Dendritic cell treated with granulocyte-macrophage colony-stimulating factor and Interleukin-4, amounts not matched to agents 40 ng/mL and 50 ng/mL, for 4 days (primary cell): ENCODE data around the gene MYF6.

Source experiments
- H3K27ac Mint-ChIP-seq: one replicate; pipeline ENCODE4 v1.8.0; 2022; ENCODE audit warnings: mild to moderate bottlenecking, mixed read lengths
- H3K27me3 Mint-ChIP-seq: one replicate; pipeline ENCODE4 v1.8.0; 2022; ENCODE audit warnings: mild to moderate bottlenecking, mixed read lengths
- H3K36me3 Mint-ChIP-seq: one replicate; pipeline ENCODE4 v1.8.0; 2022; ENCODE audit warnings: low read depth, mixed read lengths
- H3K4me1 Mint-ChIP-seq: one replicate; pipeline ENCODE4 v1.8.0; 2022; ENCODE audit warnings: low read depth, mixed read lengths
- H3K4me3 Mint-ChIP-seq: one replicate; pipeline ENCODE4 v1.8.0; 2022; ENCODE audit warnings: mild to moderate bottlenecking, moderate library complexity, mixed read lengths
- H3K9me3 Mint-ChIP-seq: one replicate; pipeline ENCODE4 v1.8.0; 2022; ENCODE audit warnings: mixed read lengths
- intact Hi-C: fragments of 100-400 bp; cut with micrococcal nuclease; formaldehyde crosslinking; loops from one replicate; pipeline ENCODE4 v1.15.0; 2022

MYF6 gene

DNA sequence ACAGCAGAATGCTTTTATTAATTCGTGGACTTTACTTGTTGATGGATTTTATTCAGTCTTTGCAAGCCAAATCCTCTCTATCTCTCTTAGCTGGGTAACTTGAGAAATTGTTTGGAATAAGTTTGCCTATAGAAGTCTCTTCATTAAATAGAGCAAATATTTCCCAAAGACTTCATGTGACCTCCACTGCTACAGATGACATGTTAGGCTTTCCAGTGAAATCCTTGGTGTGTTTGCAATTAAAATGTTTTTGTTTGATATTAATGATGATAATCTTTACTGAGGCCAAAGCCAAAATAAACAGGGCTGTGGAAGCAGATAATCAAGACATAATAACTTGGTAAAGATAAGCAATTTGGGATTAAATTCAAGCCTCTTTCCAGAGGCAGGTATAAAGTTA, 4.4 kb downstream of the MYF6 start:
- no peaks in the 10 kb centered on the region for H3K9me3 Mint-ChIP-seq

DNA sequence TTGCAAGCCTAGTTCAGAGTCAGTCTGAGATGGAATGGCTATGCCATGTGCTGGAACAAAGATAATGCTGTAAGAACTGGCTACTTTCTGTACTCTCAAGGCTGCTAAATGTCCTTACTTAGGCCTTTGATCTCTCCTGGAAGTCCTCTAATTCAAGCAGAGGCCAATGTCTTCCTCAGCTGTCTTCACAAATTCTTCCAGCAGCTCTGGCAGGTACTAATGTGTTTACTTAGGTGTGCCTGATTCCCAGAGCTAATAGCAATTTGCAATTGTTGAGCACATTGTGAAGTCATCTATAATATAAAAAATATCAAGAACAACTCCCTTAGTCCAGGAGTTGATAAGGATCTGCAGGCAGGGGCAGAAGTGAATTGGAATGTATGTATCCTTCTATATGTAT, 5.4 kb downstream of the MYF6 start:
- Mint-ChIP-seq H3K4me3 (no peak overlapping the region), H3K4me1 (peaks cover 10% of the 10 kb centered on the region), H3K9me3 (no peaks in the 10 kb centered on the region), H3K36me3 (no peaks in the 10 kb centered on the region), H3K27ac (no peak overlapping the region), H3K27me3 (peaks cover 81% of the 10 kb centered on the region)
- intact Hi-C loops, result no loop called here

More for the DNA sequence above, 4.4 kb downstream of the MYF6 start:
- Mint-ChIP-seq H3K27ac (no peak overlapping the region), H3K4me1 (peaks cover 10% of the 10 kb centered on the region), H3K36me3 (no peaks in the 10 kb centered on the region), H3K4me3 (no peak overlapping the region), H3K27me3 (peaks cover 81% of the 10 kb centered on the region)
- intact Hi-C loops, result no loop called here

DNA sequence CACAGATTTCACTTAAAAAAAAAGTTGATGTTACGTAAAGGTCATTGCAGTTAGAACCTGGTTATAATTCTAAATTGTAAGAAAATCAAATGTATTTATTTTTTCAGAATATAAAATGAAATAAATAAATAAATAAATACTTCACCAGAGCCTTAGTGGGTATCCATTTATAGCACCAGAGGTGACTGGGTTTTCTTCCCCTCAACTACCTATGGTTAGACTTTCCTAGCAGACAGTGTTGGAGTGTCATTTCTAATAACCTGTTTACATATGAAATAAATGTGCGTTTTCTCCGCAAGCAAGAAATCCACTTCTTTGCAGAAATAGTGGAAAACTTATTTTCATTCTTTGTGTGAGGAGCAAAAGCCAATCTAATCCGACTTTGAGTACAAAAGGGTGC, 6.0 kb downstream of the MYF6 start:
- intact Hi-C loops, result no loop called here
- peaks cover 7% of the 10 kb centered on the region for H3K4me1 Mint-ChIP-seq
- no peaks in the 10 kb centered on the region for H3K36me3 Mint-ChIP-seq
- H3K4me3 Mint-ChIP-seq, result no peak overlapping the region
- H3K9me3 Mint-ChIP-seq, result no peaks in the 10 kb centered on the region
- peaks cover 81% of the 10 kb centered on the region for H3K27me3 Mint-ChIP-seq
- no peak overlapping the region for H3K27ac Mint-ChIP-seq

DNA sequence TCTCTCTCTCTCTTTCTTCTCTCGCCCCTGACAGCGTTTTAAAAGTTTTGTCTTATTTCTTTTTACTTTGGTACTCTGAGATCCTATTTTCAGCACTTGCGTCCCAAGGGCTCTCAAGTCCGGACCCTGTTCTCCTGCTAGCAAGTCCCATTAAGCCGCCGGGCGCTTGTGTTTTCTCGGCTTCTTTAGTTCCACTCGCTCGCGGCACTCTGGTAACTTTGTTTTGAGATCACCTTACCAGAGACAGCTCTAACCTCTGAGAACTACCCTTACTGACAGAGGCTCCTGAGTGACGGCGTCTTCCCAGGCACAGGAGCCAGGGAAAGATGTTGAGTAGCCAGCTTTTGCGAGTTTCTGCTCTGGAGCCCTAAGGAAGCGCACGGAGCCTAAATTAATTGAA, 6.6 kb downstream of the MYF6 start:
- Mint-ChIP-seq H3K9me3 (no peaks in the 10 kb centered on the region), H3K27ac (no peak overlapping the region)

DNA sequence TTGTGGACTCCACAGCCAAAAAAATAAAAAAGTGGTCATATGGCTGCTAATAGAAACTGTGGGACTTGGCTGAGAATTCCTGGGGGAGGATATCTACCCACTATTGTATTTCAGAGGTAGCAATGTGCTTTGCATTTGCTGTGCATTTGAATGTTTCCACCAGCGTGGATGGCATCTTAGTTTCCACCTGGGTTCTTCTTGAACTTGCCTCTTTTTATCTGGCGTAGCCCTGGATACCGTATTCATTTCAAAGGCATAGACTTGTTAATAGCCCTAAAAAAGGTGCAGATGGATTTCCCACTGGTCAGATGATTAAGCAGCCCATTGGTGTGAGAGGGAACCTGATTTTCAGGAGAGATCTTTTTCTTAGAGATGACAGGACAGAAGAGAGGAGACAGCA, 7.4 kb downstream of the MYF6 start:
- Mint-ChIP-seq H3K27ac (no peak overlapping the region), H3K27me3 (peaks cover 74% of the 10 kb centered on the region), H3K4me1 (no peaks in the 10 kb centered on the region), H3K36me3 (no peaks in the 10 kb centered on the region), H3K4me3 (no peak overlapping the region), H3K9me3 (no peaks in the 10 kb centered on the region)
- intact Hi-C loops, result no loop called here

More for the DNA sequence above, 6.6 kb downstream of the MYF6 start:
- H3K36me3 Mint-ChIP-seq, result no peaks in the 10 kb centered on the region
- intact Hi-C loops, result no loop called here
- H3K27me3 Mint-ChIP-seq, result peaks cover 79% of the 10 kb centered on the region
- peaks cover under 1% of the 10 kb centered on the region for H3K4me1 Mint-ChIP-seq
- no peak overlapping the region for H3K4me3 Mint-ChIP-seq

DNA sequence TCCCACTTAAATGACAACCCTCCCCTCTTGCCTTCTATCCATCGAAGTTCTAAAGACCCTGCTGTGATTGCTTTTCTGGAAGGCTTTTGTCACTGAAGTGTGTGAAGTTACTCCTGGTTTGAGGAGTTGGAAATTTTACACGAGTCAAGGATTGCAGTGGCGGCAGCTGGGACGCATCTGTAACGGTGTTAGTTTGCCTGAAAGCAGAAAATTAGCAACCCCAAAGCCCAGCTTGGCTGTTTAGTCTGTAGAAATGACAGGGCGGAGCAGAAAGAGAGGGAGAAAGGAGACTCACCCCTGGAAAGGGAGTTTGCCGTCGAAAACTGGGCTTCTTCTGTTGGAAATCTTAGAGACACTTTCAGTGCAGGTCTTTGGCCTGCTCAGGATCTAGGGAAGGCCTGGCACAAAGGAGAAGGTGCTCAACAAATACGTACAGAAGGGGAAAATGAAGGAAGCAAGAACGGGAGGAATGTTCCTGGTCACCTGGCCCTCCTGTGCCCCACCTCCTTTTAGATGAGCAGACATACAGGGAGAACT, 8.3 kb downstream of the MYF6 start:
- Mint-ChIP-seq H3K9me3 (no peaks in the 10 kb centered on the region), H3K4me3 (no peak overlapping the region), H3K27me3 (peaks cover 67% of the 10 kb centered on the region), H3K27ac (no peak overlapping the region), H3K4me1 (no peaks in the 10 kb centered on the region), H3K36me3 (no peaks in the 10 kb centered on the region)
- intact Hi-C loops, result no loop called here

DNA sequence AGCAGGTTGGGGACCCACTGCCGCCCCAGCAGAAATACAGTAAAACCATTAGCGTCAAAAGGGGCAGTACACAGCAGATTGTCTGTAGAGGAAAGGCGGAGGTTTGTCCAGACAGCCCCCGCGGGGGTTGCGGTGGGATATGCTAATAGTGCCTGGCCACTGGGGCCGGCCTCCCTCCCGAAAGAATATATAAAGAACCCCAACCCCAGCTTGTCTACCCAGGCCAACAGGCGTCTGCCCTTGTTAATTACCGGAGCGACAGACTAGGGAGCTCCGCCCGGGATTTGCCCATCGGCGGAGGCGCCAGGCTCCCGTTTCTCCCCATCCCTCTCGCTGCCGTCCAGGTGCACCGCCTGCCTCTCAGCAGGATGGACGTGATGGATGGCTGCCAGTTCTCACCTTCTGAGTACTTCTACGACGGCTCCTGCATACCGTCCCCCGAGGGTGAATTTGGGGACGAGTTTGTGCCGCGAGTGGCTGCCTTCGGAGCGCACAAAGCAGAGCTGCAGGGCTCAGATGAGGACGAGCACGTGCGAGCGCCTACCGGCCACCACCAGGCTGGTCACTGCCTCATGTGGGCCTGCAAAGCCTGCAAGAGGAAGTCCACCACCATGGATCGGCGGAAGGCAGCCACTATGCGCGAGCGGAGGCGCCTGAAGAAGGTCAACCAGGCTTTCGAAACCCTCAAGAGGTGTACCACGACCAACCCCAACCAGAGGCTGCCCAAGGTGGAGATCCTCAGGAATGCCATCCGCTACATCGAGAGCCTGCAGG, 9.4 kb downstream of the MYF6 start, which contains the start of gene MYF5:
Gene MYF5, plus strand, starts transcription at position 217 of the 774 bp plus-strand sequence. Its CDS starts 152 bp downstream, at position 369.
- Mint-ChIP-seq H3K4me3 (no peak within 1 kb of the TSS), H3K27ac (no peak within 1 kb of the TSS), H3K27me3 (peaks cover 65% of the 10 kb centered on the region), H3K9me3 (no peaks in the 10 kb centered on the region), H3K4me1 (no peaks in the 10 kb centered on the region), H3K36me3 (no peaks in the 10 kb centered on the region)
- intact Hi-C loops, result no loop called here

DNA sequence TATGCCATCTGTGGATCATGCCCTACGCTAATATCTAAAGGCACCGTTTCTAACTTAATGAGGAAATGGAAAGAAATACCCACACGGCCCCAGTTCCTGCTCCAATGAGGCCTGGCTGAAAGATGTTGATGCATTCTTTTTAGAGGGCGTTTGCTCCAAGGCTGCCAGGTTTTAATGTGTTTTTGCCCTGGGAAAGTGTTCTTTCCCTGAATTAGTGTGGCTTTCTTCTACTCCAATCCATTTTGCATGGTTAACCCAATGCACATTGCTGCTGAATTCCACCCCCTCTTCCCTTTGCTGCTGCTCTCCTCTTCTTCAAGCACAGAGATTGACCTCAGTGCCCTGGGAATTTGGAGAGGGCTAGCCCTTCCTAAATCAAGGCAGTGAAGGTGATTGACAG, 10.4 kb downstream of the MYF6 start:
- no peaks in the 10 kb centered on the region for H3K36me3 Mint-ChIP-seq

DNA sequence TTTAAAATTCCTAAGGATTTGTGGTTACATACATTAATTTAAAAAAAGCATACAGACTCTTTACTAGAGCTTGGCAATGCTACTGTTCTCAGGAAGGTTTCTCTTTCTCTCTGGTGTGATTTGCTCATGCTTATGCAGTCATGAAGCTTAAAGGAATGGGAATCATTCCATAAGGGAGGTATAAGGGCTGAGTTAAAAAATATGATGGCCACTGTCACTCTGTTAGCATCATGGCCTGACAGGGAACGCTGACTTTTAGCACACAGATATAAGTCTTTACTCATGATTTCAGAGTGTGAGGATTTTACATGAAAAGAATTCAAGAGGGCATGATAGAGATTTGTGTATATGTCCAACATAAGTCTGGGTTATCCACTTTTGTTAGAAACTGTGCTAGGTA, 13.1 kb downstream of the MYF6 start:
- Mint-ChIP-seq H3K27ac (no peak overlapping the region), H3K9me3 (no peaks in the 10 kb centered on the region), H3K4me1 (no peaks in the 10 kb centered on the region), H3K4me3 (no peak overlapping the region), H3K27me3 (peaks cover 37% of the 10 kb centered on the region), H3K36me3 (no peaks in the 10 kb centered on the region)
- intact Hi-C loops, result no loop called here

More for the DNA sequence above, 10.4 kb downstream of the MYF6 start:
- Mint-ChIP-seq H3K27ac (no peak overlapping the region), H3K4me3 (no peak overlapping the region), H3K9me3 (no peaks in the 10 kb centered on the region), H3K27me3 (peaks cover 60% of the 10 kb centered on the region), H3K4me1 (no peaks in the 10 kb centered on the region)
- intact Hi-C loops, result no loop called here

DNA sequence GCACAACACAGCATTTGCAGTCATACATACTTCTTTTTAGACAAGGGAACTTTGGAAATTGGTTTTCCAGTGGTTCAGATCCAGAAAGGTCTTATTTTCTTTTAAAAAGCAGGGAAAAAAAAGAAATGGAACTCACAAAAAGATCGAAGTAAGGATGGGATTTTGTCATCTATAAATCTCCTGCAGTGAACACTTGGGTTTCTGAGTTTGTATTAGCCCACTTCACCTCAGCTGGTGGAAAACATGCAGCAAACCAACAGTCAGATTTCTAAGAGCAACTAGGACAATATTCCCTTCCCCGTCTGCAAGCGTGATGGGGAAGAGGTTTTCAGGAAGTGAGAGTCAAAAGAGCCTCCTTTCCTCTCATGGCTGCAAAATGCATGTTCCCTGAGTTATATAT, 13.9 kb downstream of the MYF6 start:
- intact Hi-C loops, result no loop called here

DNA sequence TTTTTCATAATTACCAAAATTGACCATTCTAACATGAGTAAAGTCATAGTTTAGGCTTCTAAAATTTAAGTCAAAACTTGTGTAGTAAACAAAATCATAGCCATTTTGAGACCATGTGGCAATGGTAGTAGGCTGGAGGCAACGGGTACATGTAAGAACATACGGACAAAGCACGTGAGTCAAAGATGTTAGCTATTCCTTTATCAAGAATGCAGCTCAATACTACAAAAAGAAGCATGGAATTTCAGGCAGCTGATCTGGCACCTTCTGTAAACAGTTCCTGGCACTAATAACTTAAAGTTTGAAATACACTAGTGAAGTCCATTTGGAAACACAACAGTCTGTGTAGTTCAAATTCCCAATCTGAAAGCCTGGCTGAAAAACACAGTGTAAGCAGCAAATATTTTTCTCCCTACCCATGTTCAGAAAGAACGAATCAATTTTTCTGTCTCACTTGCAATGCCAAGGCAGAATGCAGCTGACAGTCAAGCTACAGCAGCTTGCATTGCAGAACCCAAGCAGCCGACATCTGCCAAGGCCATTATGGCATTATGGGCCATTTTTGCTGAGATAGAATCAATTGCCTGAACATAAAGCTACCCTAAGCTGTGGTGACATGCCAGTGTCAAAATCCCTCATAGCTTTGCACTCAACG, 38.5 kb downstream of the MYF6 start:
- no peak overlapping the region for H3K4me3 Mint-ChIP-seq
- H3K27ac Mint-ChIP-seq, result no peak overlapping the region
- no peaks in the 10 kb centered on the region for H3K4me1 Mint-ChIP-seq
- intact Hi-C loops, result no loop called here
- no peaks in the 10 kb centered on the region for H3K36me3 Mint-ChIP-seq
- peaks cover 6% of the 10 kb centered on the region for H3K27me3 Mint-ChIP-seq
- no peaks in the 10 kb centered on the region for H3K9me3 Mint-ChIP-seq

More for the DNA sequence above, 13.9 kb downstream of the MYF6 start:
- H3K9me3 Mint-ChIP-seq, result no peaks in the 10 kb centered on the region
- no peak overlapping the region for H3K4me3 Mint-ChIP-seq
- peaks cover 32% of the 10 kb centered on the region for H3K27me3 Mint-ChIP-seq
- H3K27ac Mint-ChIP-seq, result no peak overlapping the region
- H3K4me1 Mint-ChIP-seq, result no peaks in the 10 kb centered on the region
- H3K36me3 Mint-ChIP-seq, result no peaks in the 10 kb centered on the region

DNA sequence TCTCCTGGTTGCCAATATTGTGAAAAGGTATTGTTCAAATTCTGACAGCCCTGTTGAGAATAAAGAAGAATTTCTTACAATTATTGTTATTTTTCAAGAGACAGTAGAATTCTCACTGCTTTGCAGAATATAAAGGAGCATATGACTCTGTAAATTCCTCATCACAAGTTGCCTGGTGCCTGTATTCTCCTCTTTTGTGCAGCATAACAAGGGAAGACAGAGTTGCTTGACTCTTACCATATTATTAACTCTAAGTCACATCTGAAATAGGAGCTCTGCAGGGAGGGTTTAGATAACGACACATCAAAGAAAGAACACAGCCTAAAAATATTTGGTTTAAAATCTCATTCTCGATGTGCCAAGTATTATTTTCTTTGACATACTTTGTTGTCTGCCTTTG, 40.4 kb downstream of the MYF6 start:
- Mint-ChIP-seq H3K36me3 (no peaks in the 10 kb centered on the region), H3K27ac (no peak overlapping the region), H3K4me1 (no peaks in the 10 kb centered on the region), H3K9me3 (no peaks in the 10 kb centered on the region), H3K4me3 (no peak overlapping the region), H3K27me3 (peaks cover 1% of the 10 kb centered on the region)
- intact Hi-C loops, result no loop called here

DNA sequence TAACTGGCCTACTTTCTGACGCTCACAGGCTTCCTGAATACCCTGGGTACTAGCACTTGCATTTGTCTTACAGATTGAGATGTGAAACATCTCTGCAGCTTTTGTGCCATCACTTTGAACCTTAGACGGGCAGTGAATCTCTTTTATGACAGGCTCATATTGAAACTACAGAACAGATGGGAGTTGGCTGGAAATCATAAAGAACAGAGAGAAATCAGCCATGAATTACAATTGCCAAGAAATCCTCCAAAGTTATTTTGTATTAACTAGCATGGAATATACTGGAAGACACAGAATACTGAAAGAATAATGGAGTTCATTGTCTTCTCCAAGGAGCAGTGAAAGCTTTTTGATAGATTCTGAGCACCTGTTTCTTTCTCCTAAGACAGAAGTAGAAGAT, 42.0 kb downstream of the MYF6 start:
- H3K9me3 Mint-ChIP-seq, result no peaks in the 10 kb centered on the region
- intact Hi-C loops, result no loop called here
- H3K27me3 Mint-ChIP-seq, result no peaks in the 10 kb centered on the region
- no peaks in the 10 kb centered on the region for H3K4me1 Mint-ChIP-seq
- no peak overlapping the region for H3K4me3 Mint-ChIP-seq
- no peaks in the 10 kb centered on the region for H3K36me3 Mint-ChIP-seq
- H3K27ac Mint-ChIP-seq, result no peak overlapping the region

DNA sequence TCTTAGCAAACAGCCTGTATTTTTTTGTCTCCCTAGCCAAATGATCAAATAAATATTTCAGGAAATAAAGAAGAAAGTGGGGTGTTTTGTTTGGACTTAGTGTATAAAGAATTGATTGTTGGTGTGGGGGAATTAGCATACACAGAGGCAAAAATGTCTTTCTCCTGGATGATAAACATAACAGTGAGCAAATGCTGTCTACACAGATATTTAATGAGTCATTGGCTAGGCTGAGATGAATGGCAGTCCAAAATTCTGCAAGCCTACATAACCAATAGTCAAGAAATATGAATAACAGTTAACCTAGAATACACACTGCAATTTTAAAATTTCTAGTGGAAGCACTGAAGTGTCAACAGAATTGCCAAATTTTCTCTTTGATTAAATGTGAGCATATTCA, 45.0 kb downstream of the MYF6 start:
- peaks cover 7% of the 10 kb centered on the region for H3K27me3 Mint-ChIP-seq
- no peaks in the 10 kb centered on the region for H3K36me3 Mint-ChIP-seq
- H3K4me3 Mint-ChIP-seq, result no peak overlapping the region
- intact Hi-C loops, result no loop called here
- H3K27ac Mint-ChIP-seq, result no peak overlapping the region
- H3K9me3 Mint-ChIP-seq, result no peaks in the 10 kb centered on the region
- no peaks in the 10 kb centered on the region for H3K4me1 Mint-ChIP-seq
